GM12878 (cell line): Measurements from ENCODE around the gene SMC5. TPM values are rescaled to one million over a fixed set of nuclear protein-coding genes. Genes with fewer than 3 reads are reported as not detected.

ENCODE experiments used
- ATAC-seq: fragments of 200-7000 bp; cut with Tn5 transposase; 3 replicates; pipeline ENCODE4 v1.9.1; 2020; ENCODE audit warnings: mild to moderate bottlenecking, moderate library complexity
- BruUV-seq: library from RNA; stranded (reverse); fragments of 400-500 nt; replicated peaks from 2 replicates; lab custom pipeline; 2021; lab: Mats Ljungman, UMichigan
- CTCF ChIA-PET: fragments of 300-600 bp; sonication (Branson Sonifier 250); formaldehyde crosslinking; extraction: SDS; loops from one replicate; lab custom pipeline; 2021; ENCODE audit warnings: inconsistent platforms; lab: Yijun Ruan, JAX
- POLR2A ChIA-PET: fragments of 350-600 bp; formaldehyde crosslinking; extraction: SDS; loops from one replicate; lab custom pipeline; 2021; ENCODE audit warnings: inconsistent platforms; lab: Charles Lee
- RAD21 ChIA-PET: fragments of 300-600 bp; sonication (Branson Sonifier 250); formaldehyde crosslinking; loops from one replicate; lab custom pipeline; 2023; ENCODE audit warnings: antibody characterized with exemption; ENCODE audit not compliant: unreplicated experiment; lab: Charles Lee
- SMC1A ChIA-PET: fragments of 300-600 bp; sonication (Branson Sonifier 250); formaldehyde crosslinking; loops from one replicate; lab custom pipeline; 2023; ENCODE audit not compliant: unreplicated experiment, uncharacterized antibody; lab: Charles Lee
- DNase-seq: peaks from one replicate; pipeline ENCODE4 v3.0.0-alpha.2; 2011; ENCODE audit warnings: low read depth, low spot score
- FAIRE-seq: peaks from 3 replicates; lab custom pipeline; 2011; peaks lifted over from hg19 to GRCh38; lab: Jason Lieb, UNC
- H2AFZ ChIP-seq: 2 replicates; pipeline ENCODE4 v1.6.0; 2011; ENCODE audit warnings: low read depth, low read length, control low read depth; ENCODE audit not compliant: control insufficient read depth
- H3K27ac ChIP-seq: 2 replicates; pipeline ENCODE4 v1.5.1; 2011; ENCODE audit warnings: control low read depth; ENCODE audit not compliant: control insufficient read depth, insufficient read depth
- H3K27me3 ChIP-seq, 2 experiments: replicated peaks in 1 of 2; 2 replicates each; pipeline versions ENCODE4 v1.6.0 to v1.6.1; 2011; ENCODE audit warnings: low read length in 1 of 2; ENCODE audit not compliant: control insufficient read depth in 2 of 2, insufficient read depth in 2 of 2
- H3K36me3 ChIP-seq, 2 experiments: 2 replicates each; pipeline ENCODE4 v1.5.1; 2011; ENCODE audit warnings: low read length in 1 of 2; ENCODE audit not compliant: control insufficient read depth in 2 of 2, insufficient read depth in 2 of 2
- H3K4me1 ChIP-seq: 2 replicates; pipeline ENCODE4 v1.6.1; 2011; ENCODE audit warnings: mild to moderate bottlenecking, low read length, moderate library complexity, mixed read lengths; ENCODE audit not compliant: control insufficient read depth, insufficient read depth
- H3K4me2 ChIP-seq: 2 replicates; pipeline ENCODE4 v1.6.0; 2011; ENCODE audit warnings: control low read depth; ENCODE audit not compliant: control insufficient read depth, insufficient read depth
- H3K4me3 ChIP-seq: fragments of 200-600 bp; sonication (generic); 2 replicates; pipeline ENCODE4 v1.5.1; 2016
- H3K79me2 ChIP-seq: 2 replicates; pipeline ENCODE4 v1.6.0; 2011; ENCODE audit warnings: low read length; ENCODE audit not compliant: control insufficient read depth, insufficient read depth
- H3K9ac ChIP-seq: 2 replicates; pipeline ENCODE4 v1.8.0; 2011; ENCODE audit warnings: low read length, control low read depth, mixed read lengths; ENCODE audit not compliant: control insufficient read depth, insufficient read depth
- H3K9me3 ChIP-seq: replicated peaks from 3 replicates; pipeline ENCODE4 v1.5.1; 2011; ENCODE audit warnings: mild to moderate bottlenecking, low read length; ENCODE audit not compliant: control insufficient read depth, insufficient read depth
- H4K20me1 ChIP-seq: 2 replicates; pipeline ENCODE4 v1.6.0; 2011; ENCODE audit not compliant: control insufficient read depth, insufficient read depth
- CEBPB ChIP-seq, 2 experiments: fragments of 150-350 bp in 1 of 2; IDR thresholded peaks; 2 replicates each; pipeline ENCODE4 v1.6.1; 2012 to 2014; ENCODE audit warnings: low read depth in 2 of 2, low read length in 2 of 2, borderline replicate concordance in 1 of 2, inconsistent platforms in 1 of 2
- CEBPZ ChIP-seq: fragments of 150-350 bp; IDR thresholded peaks from 2 replicates; pipeline ENCODE4 v1.6.1; 2016; ENCODE audit warnings: low read depth, low read length
- CUX1 ChIP-seq: IDR thresholded peaks from 2 replicates; pipeline ENCODE4 v1.6.1; 2012; ENCODE audit warnings: improper control_type of control experiment, low read depth, low read length; ENCODE audit not compliant: insufficient replicate concordance
- ELK1 ChIP-seq: IDR thresholded peaks from 2 replicates; pipeline ENCODE4 v1.6.1; 2012; ENCODE audit warnings: low read depth, low read length, improper control_type of control experiment
- EP300 ChIP-seq, 2 experiments: fragments of 150-350 bp in 1 of 2; IDR thresholded peaks; 2 replicates each; pipeline ENCODE4 v1.6.1; 2011 to 2012; ENCODE audit warnings: low read depth in 2 of 2, low read length in 2 of 2, borderline replicate concordance in 1 of 2, improper control_type of control experiment in 1 of 2, inconsistent platforms in 1 of 2; ENCODE audit not compliant: control insufficient read depth in 1 of 2
- POU2F2 ChIP-seq: IDR thresholded peaks from 3 replicates; pipeline ENCODE4 v1.6.1; 2011; ENCODE audit warnings: low read depth, mild to moderate bottlenecking, low read length, borderline replicate concordance
- RELA ChIP-seq: fragments of 450-650 bp; IDR thresholded peaks from 2 replicates; pipeline ENCODE4 v1.8.0; 2014; ENCODE audit warnings: borderline replicate concordance; ENCODE audit not compliant: partially characterized antibody
- ZBTB11 ChIP-seq: fragments of 450-650 bp; formaldehyde crosslinking; IDR thresholded peaks from 2 replicates; pipeline ENCODE4 v1.5.0; 2022; ENCODE audit warnings: mild to moderate bottlenecking, missing genetic modification characterization
- WGBS: methylation state at CpG from one replicate; pipeline ENCODE4 v1.1.6; 2016; ENCODE audit warnings: low lambda C conversion rate; ENCODE audit not compliant: insufficient replicate concordance, insufficient coverage; ENCODE audit errors: missing lambda C conversion rate; 5-methylcytosine and 5-hydroxymethylcytosine counted together
- in situ Hi-C: fragments of 300-500 bp; cut with MboI; formaldehyde crosslinking; loops from 9 replicates; pipeline ENCODE4 v1.14.3; 2018; ENCODE audit warnings: mixed read lengths
- intact Hi-C: fragments of 100-400 bp; cut with micrococcal nuclease; formaldehyde crosslinking; loops from one replicate; pipeline ENCODE4 v1.14.2; 2022; ENCODE audit not compliant: unreplicated experiment
- polyA plus RNA-seq, 11 experiments: library from polyadenylated mRNA; depleted of rRNA in 4 of 11; unstranded in 6 of 11; stranded (reverse) in 5 of 11; fragments of >200 nt; fragmentation: Nextera tagmentation in 4 of 11; fragmentation: Illumina TruSeq in 1 of 11; extraction: Ambion mirVana in 4 of 11; extraction: Trizol in 1 of 11; gene quantifications; 1 replicate in 1 of 11; 2 replicates in 10 of 11; pipeline versions ENCODE4 v1.2.1 to v1.2.3, GENCODE V29; 2011 to 2016; ENCODE audit warnings: inconsistent platforms in 2 of 11, missing spikeins in 2 of 11, low read depth in 1 of 11
- total RNA-seq, 4 experiments: library from RNA; depleted of rRNA in 3 of 4; stranded (reverse); fragments of >200 nt in 3 of 4; fragmentation: Illumina TruSeq in 1 of 4; extraction: Trizol in 1 of 4; gene quantifications; 2 replicates each; pipeline versions ENCODE4 v1.2.1 to v1.2.3, GENCODE V29; 2013 to 2021

SMC5 gene
- total and polyA plus RNA-seq, 10 of the 15 experiments (the other 5 are each of a cell fraction or from before 2014, with no cell fraction given), result 6.5 to 47.1 (median 22.9) TPM

GRCh38 chr9:70404261-70404660 is 145.5 kb downstream of the SMC5 start:
- intact Hi-C loops, result no loop called here
- no peak overlapping the region for H3K27ac ChIP-seq
- no peak overlapping the region for H3K4me2 ChIP-seq
- 72% methylated on average over 2 of the region's 2 CpGs for WGBS
- FAIRE-seq (no peak), DNase-seq (no peak), ATAC-seq (no peak)
- no peaks in the 10 kb centered on the region for H4K20me1 ChIP-seq
- H2AFZ ChIP-seq, result no peak overlapping the region
- ChIA-PET SMC1A (interaction anchor here (1.0 to 4.8 kb wide), 9 partner anchors 10 to 198 kb away, joined by 3 to 20 read pairs (median 4); partner anchors contain the start of gene KLF9), POLR2A (interaction anchor here (0.7 to 1.4 kb wide), 2 partner anchors 20 to 116 kb away, joined by 4 to 5 read pairs; no protein-coding TSS in a partner anchor), RAD21 (interaction anchor here (0.6 to 1.9 kb wide), 5 partner anchors 8 to 198 kb away, joined by 3 to 5 read pairs (median 4); no protein-coding TSS in a partner anchor), CTCF (interaction anchor here (1.0 to 3.0 kb wide), 7 partner anchors 9 to 198 kb away, joined by 3 to 10 read pairs (median 4); no protein-coding TSS in a partner anchor)
- no peaks in the 10 kb centered on the region for H3K9me3 ChIP-seq
- H3K9ac ChIP-seq, result no peak overlapping the region
- H3K27me3 ChIP-seq, result no peaks in the 10 kb centered on the region
- no TSS peak for BruUV-seq
- H3K79me2 ChIP-seq, result no peaks in the 10 kb centered on the region
- H3K36me3 ChIP-seq, result no peaks in the 10 kb centered on the region
- peaks cover 6% of the 10 kb centered on the region for H3K4me1 ChIP-seq
- no peak overlapping the region for H3K4me3 ChIP-seq
- in situ Hi-C loops, result loop anchor here (25.0 kb wide), 2 partner anchors 1508 to 1767 kb away; partner anchors contain the start of genes ABHD17B and C9orf85
- TF ChIP-seq CUX1, result no peak
- no peak for TF ChIP-seq CEBPZ
- no peak for TF ChIP-seq RELA
- TF ChIP-seq POU2F2, result no peak
- no peak for TF ChIP-seq ZBTB11 (CRISPR knock-in tag)
- no peak for TF ChIP-seq CEBPB (IDR thresholded peaks at IDR 0.05; ENCODE audit: borderline replicate concordance in 1 of 2, low read depth in 2 of 2, low read length in 2 of 2)
- no peak for TF ChIP-seq EP300 (IDR thresholded peaks at IDR 0.05; ENCODE audit: borderline replicate concordance in 1 of 2, control insufficient read depth in 1 of 2, low read depth in 2 of 2, low read length in 2 of 2)
- TF ChIP-seq ELK1, result no peak
